Measurements from ENCODE around the gene TCF7L2. TPM values are rescaled to one million over a fixed set of nuclear protein-coding genes. Genes with fewer than 3 reads are reported as not detected.
"Not testable (repeated sequence)": the region's sequence is repeated elsewhere in the genome, so short reads cannot be mapped to it uniquely, and the experiment has no call there.

The TCF7L2 gene
- total RNA-seq, 1 donor from 2014 or later, result 60.1 TPM

GRCh38 chr10:113091920-113092319, 141.9 kb downstream of the TCF7L2 start:
- no peak for DNase-seq (ENCODE audit: low spot score)

- peak; percentile 39 for DNase-seq (ENCODE audit: low spot score)
Measured at GRCh38 chr10:113093188-113094113, 143.4 kb downstream of the TCF7L2 start.

- DNase-seq (ENCODE audit: low spot score), result no peak
Measured at GRCh38 chr10:113094114-113094486, 144.1 kb downstream of the TCF7L2 start.

- peak; percentile 18 for DNase-seq (ENCODE audit: low spot score)
Measured at GRCh38 chr10:113095419-113096127, 145.5 kb downstream of the TCF7L2 start.

- DNase-seq (ENCODE audit: low spot score), result peak; percentile 5
Measured at GRCh38 chr10:113096128-113096996, 146.3 kb downstream of the TCF7L2 start.

GRCh38 chr10:113097036-113097435, 147.0 kb downstream of the TCF7L2 start:
- DNase-seq (ENCODE audit: low spot score), result no peak

- no peak for DNase-seq (ENCODE audit: low spot score)
Measured at GRCh38 chr10:113099431-113100183, 149.6 kb downstream of the TCF7L2 start.

GRCh38 chr10:113100281-113100680, 150.2 kb downstream of the TCF7L2 start:
- DNase-seq (ENCODE audit: low spot score), result no peak

- DNase-seq (ENCODE audit: low spot score), result no peak
Measured at GRCh38 chr10:113103131-113103840, 153.2 kb downstream of the TCF7L2 start.

- DNase-seq (ENCODE audit: low spot score), result no peak
Measured at GRCh38 chr10:113104047-113104446, 154.0 kb downstream of the TCF7L2 start.

- DNase-seq (ENCODE audit: low spot score), result no peak
Measured at GRCh38 chr10:113108194-113108835, 158.3 kb downstream of the TCF7L2 start.

- no peak for DNase-seq (ENCODE audit: low spot score)
Measured at GRCh38 chr10:113108948-113109347, 158.9 kb downstream of the TCF7L2 start.

- DNase-seq (ENCODE audit: low spot score), result not testable (repeated sequence)
Measured at GRCh38 chr10:113109482-113109881, 159.4 kb downstream of the TCF7L2 start.

GRCh38 chr10:113111260-113111659, 161.2 kb downstream of the TCF7L2 start:
- no peak for DNase-seq (ENCODE audit: low spot score)

GRCh38 chr10:113111900-113112853, 162.1 kb downstream of the TCF7L2 start:
- no peak for DNase-seq (ENCODE audit: low spot score)

- no peak for DNase-seq (ENCODE audit: low spot score)
Measured at GRCh38 chr10:113113241-113113640, 163.2 kb downstream of the TCF7L2 start.

- no peak for DNase-seq (ENCODE audit: low spot score)
Measured at GRCh38 chr10:113113918-113114317, 163.9 kb downstream of the TCF7L2 start.

GRCh38 chr10:113115556-113115955, 165.5 kb downstream of the TCF7L2 start:
- DNase-seq (ENCODE audit: low spot score), result no peak
